GM12801 (cell line): ENCODE measurements around the gene GDPD5.

ENCODE experiments used
- TF ChIP-seq, protein P1 (sequence below): IDR thresholded peaks from one replicate; pipeline ENCODE4 v1.5.1; 2011; ENCODE audit warnings: control low read depth; ENCODE audit not compliant: insufficient read length; ENCODE audit errors: extremely low read depth

GDPD5 gene

GRCh38 chr11:75421902-75422247 is 103.9 kb downstream of the GDPD5 start:
- TF ChIP-seq, protein P1, sequence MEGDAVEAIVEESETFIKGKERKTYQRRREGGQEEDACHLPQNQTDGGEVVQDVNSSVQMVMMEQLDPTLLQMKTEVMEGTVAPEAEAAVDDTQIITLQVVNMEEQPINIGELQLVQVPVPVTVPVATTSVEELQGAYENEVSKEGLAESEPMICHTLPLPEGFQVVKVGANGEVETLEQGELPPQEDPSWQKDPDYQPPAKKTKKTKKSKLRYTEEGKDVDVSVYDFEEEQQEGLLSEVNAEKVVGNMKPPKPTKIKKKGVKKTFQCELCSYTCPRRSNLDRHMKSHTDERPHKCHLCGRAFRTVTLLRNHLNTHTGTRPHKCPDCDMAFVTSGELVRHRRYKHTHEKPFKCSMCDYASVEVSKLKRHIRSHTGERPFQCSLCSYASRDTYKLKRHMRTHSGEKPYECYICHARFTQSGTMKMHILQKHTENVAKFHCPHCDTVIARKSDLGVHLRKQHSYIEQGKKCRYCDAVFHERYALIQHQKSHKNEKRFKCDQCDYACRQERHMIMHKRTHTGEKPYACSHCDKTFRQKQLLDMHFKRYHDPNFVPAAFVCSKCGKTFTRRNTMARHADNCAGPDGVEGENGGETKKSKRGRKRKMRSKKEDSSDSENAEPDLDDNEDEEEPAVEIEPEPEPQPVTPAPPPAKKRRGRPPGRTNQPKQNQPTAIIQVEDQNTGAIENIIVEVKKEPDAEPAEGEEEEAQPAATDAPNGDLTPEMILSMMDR: no peak

- TF ChIP-seq, protein P1: no peak
Measured at GRCh38 chr11:75421035-75421602, 104.6 kb downstream of the GDPD5 start.

DNA sequence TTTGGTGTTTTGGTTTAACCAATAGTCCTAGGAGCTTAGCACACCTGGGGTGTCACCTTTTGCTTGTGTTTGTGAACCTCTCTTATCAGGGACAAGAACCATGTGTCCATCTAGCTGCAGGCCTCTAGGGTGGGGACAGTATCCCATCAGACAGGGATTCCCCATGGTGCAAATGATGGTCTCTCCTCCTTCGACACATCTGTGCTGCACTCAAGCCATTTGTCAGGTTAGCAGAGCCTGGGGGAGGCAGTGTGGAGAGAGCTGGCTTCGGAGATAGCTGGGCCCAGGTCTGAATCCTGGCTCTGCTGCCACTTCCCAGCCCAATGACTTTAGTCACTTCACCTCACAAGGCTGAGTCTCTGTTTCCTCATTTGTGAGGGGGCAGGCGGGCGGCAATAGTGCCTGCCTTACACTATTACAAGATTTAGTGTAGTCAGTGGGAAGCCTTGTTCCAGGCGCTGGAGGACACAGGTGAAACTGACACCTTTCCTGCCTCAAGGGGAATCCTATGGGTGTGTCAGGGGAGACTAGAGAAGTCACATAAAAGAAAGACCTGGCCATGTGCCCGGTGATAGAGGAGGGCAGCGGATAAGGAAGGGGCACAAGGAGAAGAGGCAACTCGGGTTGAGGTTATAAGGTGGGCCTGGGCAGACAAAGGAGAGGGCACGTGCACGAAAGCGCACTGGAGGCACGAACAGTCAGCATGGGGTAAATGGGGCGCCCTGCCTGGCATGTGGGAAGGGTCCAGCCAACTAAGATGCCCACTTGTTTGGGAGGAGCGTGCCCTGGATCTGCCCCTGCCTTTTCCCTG is 105.3 kb downstream of the GDPD5 start:
- TF ChIP-seq, protein P1: no peak

DNA sequence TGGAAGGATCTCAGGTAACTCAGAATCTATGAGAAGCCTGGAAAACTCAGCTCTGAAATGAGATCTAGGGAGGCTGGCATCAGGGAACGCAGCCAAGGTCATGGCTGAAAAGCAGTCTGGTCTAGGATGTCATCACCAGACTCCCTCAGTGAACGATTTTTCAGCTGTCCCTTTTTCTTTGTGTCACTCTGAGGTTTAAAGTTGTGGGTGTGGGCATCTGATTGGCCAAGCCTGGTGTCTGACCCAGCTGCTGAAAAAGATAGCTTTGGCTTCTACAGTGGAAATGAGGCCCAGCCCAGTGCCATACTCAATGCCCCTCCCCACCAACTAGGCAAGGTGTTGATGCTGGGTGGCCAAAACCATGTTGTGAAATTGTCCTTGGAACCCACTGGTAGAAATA is 111.9 kb downstream of the GDPD5 start:
- TF ChIP-seq, protein P1: no peak

GRCh38 chr11:75408957-75409219 is 116.9 kb downstream of the GDPD5 start:
- TF ChIP-seq, protein P1: no peak

DNA sequence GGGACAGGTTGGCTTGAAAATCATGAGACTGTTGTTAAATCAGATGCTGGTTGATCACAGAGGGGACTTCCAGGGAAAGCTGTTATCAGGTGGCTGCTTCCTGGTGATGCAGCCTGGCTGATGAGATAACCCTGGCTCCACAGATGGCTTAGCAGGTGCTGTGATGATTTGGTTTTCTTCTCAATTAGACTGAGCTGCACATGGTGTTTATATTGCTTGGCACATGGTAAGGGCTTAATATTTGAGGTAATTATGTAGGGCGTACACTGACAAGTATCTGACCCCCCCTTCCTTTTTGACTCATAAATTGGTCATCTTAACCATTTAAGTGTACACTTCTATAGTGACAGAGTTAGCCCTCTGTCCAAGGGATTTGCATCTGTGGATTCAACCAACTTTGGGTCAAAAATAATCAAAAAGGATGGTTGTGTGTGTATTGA is 119.4 kb downstream of the GDPD5 start:
- TF ChIP-seq, protein P1: no peak

DNA sequence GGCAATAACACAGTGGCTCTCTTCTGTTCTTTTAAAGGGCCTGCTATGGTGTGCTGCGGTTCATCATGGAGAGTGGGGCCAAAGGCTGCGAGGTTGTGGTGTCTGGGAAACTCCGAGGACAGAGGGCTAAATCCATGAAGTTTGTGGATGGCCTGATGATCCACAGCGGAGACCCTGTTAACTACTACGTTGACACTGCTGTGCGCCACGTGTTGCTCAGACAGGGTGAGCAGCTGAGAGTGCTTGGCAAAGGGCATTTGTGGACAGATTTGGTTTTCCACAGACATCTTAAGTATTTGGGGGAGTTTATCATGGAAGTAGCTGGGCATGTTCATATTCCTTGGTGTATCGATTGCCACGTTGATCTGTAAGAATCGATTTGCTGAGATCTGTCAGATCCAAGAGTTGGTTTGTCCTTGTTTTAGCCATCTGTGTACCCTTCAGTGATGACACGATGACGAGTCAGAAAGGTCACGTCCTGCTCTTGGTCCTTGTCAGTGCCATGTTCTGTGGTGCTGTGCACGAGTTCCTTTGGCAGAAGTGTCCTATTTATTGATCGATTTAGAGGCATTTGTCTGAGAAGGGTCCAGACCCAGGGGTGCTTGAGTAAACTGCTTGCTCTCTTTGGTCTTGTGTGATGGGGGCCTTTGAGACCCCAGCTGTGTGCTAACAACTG is 121.6 kb downstream of the GDPD5 start:
- TF ChIP-seq, protein P1: no peak
